ENCODE measurements around the gene SRSF2. TPM values are rescaled to one million over a fixed set of nuclear protein-coding genes. Genes with fewer than 3 reads are reported as not detected.

Gene SRSF2
- total RNA-seq, 1 donor from 2014 or later: 52.2 TPM

- peak overlapping the region in 1 of 3 donors; percentile 1 for H3K9ac ChIP-seq (ENCODE audit: low read depth in 1 of 3, low read length in 3 of 3)
- no peaks in the 10 kb centered on the region for H3K27me3 ChIP-seq (ENCODE audit: control insufficient read depth in 3 of 3, insufficient read depth in 3 of 3, low read length in 3 of 3)
- H3K4me1 ChIP-seq (ENCODE audit: control insufficient read depth in 3 of 3, insufficient read depth in 3 of 3, low read length in 3 of 3): peaks cover 44 to 61% (median 56%) of the 10 kb centered on the region in 3 donors
- no peak overlapping the region for H3K4me3 ChIP-seq (ENCODE audit: low read length in 3 of 3)
- no peaks in the 10 kb centered on the region for H3K9me3 ChIP-seq (ENCODE audit: control insufficient read depth in 3 of 3, low read length in 3 of 3)
- H3K36me3 ChIP-seq (ENCODE audit: control insufficient read depth in 3 of 3, insufficient read depth in 3 of 3, low read length in 3 of 3): peaks cover 0 to 2% (median 0%) of the 10 kb centered on the region in 3 donors
- H3K27ac ChIP-seq (ENCODE audit: low read depth, low read length): no peak overlapping the region
Measured at GRCh38 chr17:76695059-76695831, 41.9 kb downstream of the SRSF2 start.

GRCh38 chr17:76691379-76692191 lies 45.5 kb downstream of the SRSF2 start:
- Histone ChIP-seq H3K36me3 (ENCODE audit: control insufficient read depth in 3 of 3, insufficient read depth in 3 of 3, low read length in 3 of 3) (peaks cover 0 to 2% (median 0%) of the 10 kb centered on the region in 3 donors), H3K9ac (ENCODE audit: low read depth in 1 of 3, low read length in 3 of 3) (peak overlapping the region in 1 of 3 donors; percentile 62), H3K4me3 (ENCODE audit: low read length in 3 of 3) (peak overlapping the region in 1 of 3 donors; percentile 35), H3K27ac (ENCODE audit: low read depth, low read length) (no peak overlapping the region), H3K4me1 (ENCODE audit: control insufficient read depth in 3 of 3, insufficient read depth in 3 of 3, low read length in 3 of 3) (peaks cover 35 to 58% (median 53%) of the 10 kb centered on the region in 3 donors), H3K27me3 (ENCODE audit: control insufficient read depth in 3 of 3, insufficient read depth in 3 of 3, low read length in 3 of 3) (no peaks in the 10 kb centered on the region), H3K9me3 (ENCODE audit: control insufficient read depth in 3 of 3, low read length in 3 of 3) (no peaks in the 10 kb centered on the region)

GRCh38 chr17:76690596-76691280 lies 46.4 kb downstream of the SRSF2 start:
- Histone ChIP-seq H3K4me3 (ENCODE audit: low read length in 3 of 3) (no peak overlapping the region), H3K27ac (ENCODE audit: low read depth, low read length) (no peak overlapping the region), H3K9ac (ENCODE audit: low read depth in 1 of 3, low read length in 3 of 3) (peak overlapping the region in 1 of 3 donors; percentile 62), H3K4me1 (ENCODE audit: control insufficient read depth in 3 of 3, insufficient read depth in 3 of 3, low read length in 3 of 3) (peaks cover 33 to 61% (median 59%) of the 10 kb centered on the region in 3 donors), H3K27me3 (ENCODE audit: control insufficient read depth in 3 of 3, insufficient read depth in 3 of 3, low read length in 3 of 3) (no peaks in the 10 kb centered on the region), H3K9me3 (ENCODE audit: control insufficient read depth in 3 of 3, low read length in 3 of 3) (no peaks in the 10 kb centered on the region), H3K36me3 (ENCODE audit: control insufficient read depth in 3 of 3, insufficient read depth in 3 of 3, low read length in 3 of 3) (peaks cover 0 to 2% (median 0%) of the 10 kb centered on the region in 3 donors)

GRCh38 chr17:76689859-76690258 lies 47.3 kb downstream of the SRSF2 start:
- Histone ChIP-seq H3K4me3 (ENCODE audit: low read length in 3 of 3) (no peak overlapping the region), H3K9me3 (ENCODE audit: control insufficient read depth in 3 of 3, low read length in 3 of 3) (no peaks in the 10 kb centered on the region), H3K27me3 (ENCODE audit: control insufficient read depth in 3 of 3, insufficient read depth in 3 of 3, low read length in 3 of 3) (no peaks in the 10 kb centered on the region), H3K9ac (ENCODE audit: low read depth in 1 of 3, low read length in 3 of 3) (peak overlapping the region in 1 of 3 donors; percentile 80), H3K36me3 (ENCODE audit: control insufficient read depth in 3 of 3, insufficient read depth in 3 of 3, low read length in 3 of 3) (peaks cover 0 to 5% (median 0%) of the 10 kb centered on the region in 3 donors), H3K27ac (ENCODE audit: low read depth, low read length) (no peak overlapping the region), H3K4me1 (ENCODE audit: control insufficient read depth in 3 of 3, insufficient read depth in 3 of 3, low read length in 3 of 3) (peaks cover 27 to 60% (median 57%) of the 10 kb centered on the region in 3 donors)

GRCh38 chr17:76688165-76688622 lies 48.9 kb downstream of the SRSF2 start:
- Histone ChIP-seq H3K4me3 (ENCODE audit: low read length in 3 of 3) (peak overlapping the region; percentile 20 to 60 (median 23)), H3K27me3 (ENCODE audit: control insufficient read depth in 3 of 3, insufficient read depth in 3 of 3, low read length in 3 of 3) (no peaks in the 10 kb centered on the region), H3K9ac (ENCODE audit: low read depth in 1 of 3, low read length in 3 of 3) (peak overlapping the region; percentile 53 to 80 (median 68)), H3K9me3 (ENCODE audit: control insufficient read depth in 3 of 3, low read length in 3 of 3) (no peaks in the 10 kb centered on the region), H3K4me1 (ENCODE audit: control insufficient read depth in 3 of 3, insufficient read depth in 3 of 3, low read length in 3 of 3) (peaks cover 27 to 62% (median 58%) of the 10 kb centered on the region in 3 donors), H3K27ac (ENCODE audit: low read depth, low read length) (peak overlapping the region; percentile 91), H3K36me3 (ENCODE audit: control insufficient read depth in 3 of 3, insufficient read depth in 3 of 3, low read length in 3 of 3) (peaks cover 0 to 16% (median 2%) of the 10 kb centered on the region in 3 donors)

GRCh38 chr17:76687298-76688164 lies 49.6 kb downstream of the SRSF2 start:
- Histone ChIP-seq H3K36me3 (ENCODE audit: control insufficient read depth in 3 of 3, insufficient read depth in 3 of 3, low read length in 3 of 3) (peaks cover 2 to 22% (median 8%) of the 10 kb centered on the region in 3 donors), H3K27ac (ENCODE audit: low read depth, low read length) (peak overlapping the region; percentile 91), H3K9ac (ENCODE audit: low read depth in 1 of 3, low read length in 3 of 3) (peak overlapping the region; percentile 53 to 80 (median 66)), H3K9me3 (ENCODE audit: control insufficient read depth in 3 of 3, low read length in 3 of 3) (no peaks in the 10 kb centered on the region), H3K4me3 (ENCODE audit: low read length in 3 of 3) (peak overlapping the region in 2 of 3 donors; percentile 20 to 60), H3K27me3 (ENCODE audit: control insufficient read depth in 3 of 3, insufficient read depth in 3 of 3, low read length in 3 of 3) (no peaks in the 10 kb centered on the region), H3K4me1 (ENCODE audit: control insufficient read depth in 3 of 3, insufficient read depth in 3 of 3, low read length in 3 of 3) (peaks cover 32 to 67% (median 65%) of the 10 kb centered on the region in 3 donors)

- no peaks in the 10 kb centered on the region for H3K27me3 ChIP-seq (ENCODE audit: control insufficient read depth in 3 of 3, insufficient read depth in 3 of 3, low read length in 3 of 3)
- H3K9ac ChIP-seq (ENCODE audit: low read depth in 1 of 3, low read length in 3 of 3): peak overlapping the region in 1 of 3 donors; percentile 80
- H3K27ac ChIP-seq (ENCODE audit: low read depth, low read length): peak overlapping the region; percentile 91
- no peaks in the 10 kb centered on the region for H3K9me3 ChIP-seq (ENCODE audit: control insufficient read depth in 3 of 3, low read length in 3 of 3)
- H3K4me1 ChIP-seq (ENCODE audit: control insufficient read depth in 3 of 3, insufficient read depth in 3 of 3, low read length in 3 of 3): peaks cover 40 to 72% (median 70%) of the 10 kb centered on the region in 3 donors
- H3K4me3 ChIP-seq (ENCODE audit: low read length in 3 of 3): peak overlapping the region in 2 of 3 donors; percentile 20 to 41
- H3K36me3 ChIP-seq (ENCODE audit: control insufficient read depth in 3 of 3, insufficient read depth in 3 of 3, low read length in 3 of 3): peaks cover 5 to 25% (median 11%) of the 10 kb centered on the region in 3 donors
Measured at GRCh38 chr17:76686538-76687297, 50.4 kb downstream of the SRSF2 start.

- Histone ChIP-seq H3K36me3 (ENCODE audit: control insufficient read depth in 3 of 3, insufficient read depth in 3 of 3, low read length in 3 of 3) (peaks cover 5 to 28% (median 15%) of the 10 kb centered on the region in 3 donors), H3K9me3 (ENCODE audit: control insufficient read depth in 3 of 3, low read length in 3 of 3) (no peaks in the 10 kb centered on the region), H3K4me3 (ENCODE audit: low read length in 3 of 3) (peak overlapping the region in 1 of 3 donors; percentile 13), H3K27me3 (ENCODE audit: control insufficient read depth in 3 of 3, insufficient read depth in 3 of 3, low read length in 3 of 3) (no peaks in the 10 kb centered on the region), H3K4me1 (ENCODE audit: control insufficient read depth in 3 of 3, insufficient read depth in 3 of 3, low read length in 3 of 3) (peaks cover 41 to 72% (median 72%) of the 10 kb centered on the region in 3 donors), H3K27ac (ENCODE audit: low read depth, low read length) (no peak overlapping the region), H3K9ac (ENCODE audit: low read depth in 1 of 3, low read length in 3 of 3) (peak overlapping the region in 1 of 3 donors; percentile 60)
Measured at GRCh38 chr17:76685846-76686245, 51.3 kb downstream of the SRSF2 start.

Data from skeletal muscle tissue (tissue), 4 donors.